ENCODE results near the gene ZKSCAN8.

DNA sequence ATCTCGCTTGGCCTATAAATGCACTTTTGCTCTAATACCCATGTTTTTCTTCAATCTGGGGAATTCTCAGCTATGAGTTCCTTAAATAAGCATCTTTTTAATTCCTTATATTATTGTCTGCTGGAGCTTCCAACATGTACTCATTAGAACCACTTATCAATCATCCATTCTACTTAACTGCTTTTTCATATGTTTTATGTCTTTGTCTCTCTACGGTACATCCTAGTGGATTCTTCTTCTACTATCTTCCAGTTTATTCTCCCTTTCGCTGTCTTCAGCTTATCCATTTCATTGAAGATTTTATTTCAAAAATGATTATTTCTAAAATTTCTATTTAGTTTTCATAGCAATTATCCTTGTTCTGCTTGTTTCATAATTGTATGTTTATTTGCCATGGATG is 29.7 kb upstream of the ZKSCAN8 start:
- TF ChIP-seq, protein P1, sequence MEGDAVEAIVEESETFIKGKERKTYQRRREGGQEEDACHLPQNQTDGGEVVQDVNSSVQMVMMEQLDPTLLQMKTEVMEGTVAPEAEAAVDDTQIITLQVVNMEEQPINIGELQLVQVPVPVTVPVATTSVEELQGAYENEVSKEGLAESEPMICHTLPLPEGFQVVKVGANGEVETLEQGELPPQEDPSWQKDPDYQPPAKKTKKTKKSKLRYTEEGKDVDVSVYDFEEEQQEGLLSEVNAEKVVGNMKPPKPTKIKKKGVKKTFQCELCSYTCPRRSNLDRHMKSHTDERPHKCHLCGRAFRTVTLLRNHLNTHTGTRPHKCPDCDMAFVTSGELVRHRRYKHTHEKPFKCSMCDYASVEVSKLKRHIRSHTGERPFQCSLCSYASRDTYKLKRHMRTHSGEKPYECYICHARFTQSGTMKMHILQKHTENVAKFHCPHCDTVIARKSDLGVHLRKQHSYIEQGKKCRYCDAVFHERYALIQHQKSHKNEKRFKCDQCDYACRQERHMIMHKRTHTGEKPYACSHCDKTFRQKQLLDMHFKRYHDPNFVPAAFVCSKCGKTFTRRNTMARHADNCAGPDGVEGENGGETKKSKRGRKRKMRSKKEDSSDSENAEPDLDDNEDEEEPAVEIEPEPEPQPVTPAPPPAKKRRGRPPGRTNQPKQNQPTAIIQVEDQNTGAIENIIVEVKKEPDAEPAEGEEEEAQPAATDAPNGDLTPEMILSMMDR (IDR thresholded peaks at IDR 0.05; ENCODE audit: insufficient read depth, low read depth, low read length), result no peak
- no peak for TF ChIP-seq EZH2 (IDR thresholded peaks at IDR 0.05; ENCODE audit: insufficient read depth, low read length)
